ENCODE data around the gene SAXO1. TPM values are rescaled to one million over a fixed set of nuclear protein-coding genes. Genes with fewer than 3 reads are reported as not detected.

The SAXO1 gene
- total and polyA plus RNA-seq, 2 donors from 2014 or later = 0.35 TPM; not detected in 1

DNA sequence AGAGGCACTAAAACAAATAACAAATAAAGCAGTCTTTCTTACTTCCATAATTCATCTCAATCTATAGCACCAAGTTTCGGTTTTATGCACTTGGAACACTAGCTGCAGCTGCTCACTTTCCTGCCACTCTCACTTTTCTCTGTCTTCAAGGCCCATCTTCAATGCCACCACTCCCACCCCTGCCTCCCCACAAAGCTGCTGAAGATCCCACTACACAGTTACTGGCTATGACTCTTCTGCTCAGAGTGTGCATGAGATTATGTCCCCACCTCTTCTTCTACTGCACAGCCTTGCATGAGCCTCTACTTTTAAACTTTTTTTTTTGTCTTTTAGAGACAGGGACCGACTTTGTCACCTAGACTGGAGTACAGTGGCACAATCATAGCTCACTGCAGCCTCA lies 77.4 kb downstream of the SAXO1 start:
- intact Hi-C loops (cut with DNase I) = no loop called here
- H3K4me1 ChIP-seq (ENCODE audit: control insufficient read depth in 2 of 3, insufficient read depth in 2 of 3, low read depth in 1 of 3, low read length in 3 of 3) = no peaks in the 10 kb centered on the region
- FAIRE-seq = no peak
- no peak overlapping the region for H3K4me3 ChIP-seq (ENCODE audit: low read length in 3 of 3)
- no peaks in the 10 kb centered on the region for H3K9me3 ChIP-seq (ENCODE audit: control insufficient read depth in 2 of 3, insufficient read depth in 1 of 3, low read length in 3 of 3)
- no peaks in the 10 kb centered on the region for H3K27me3 ChIP-seq (ENCODE audit: control insufficient read depth, insufficient read depth, low read length)
- TF ChIP-seq, protein P1, sequence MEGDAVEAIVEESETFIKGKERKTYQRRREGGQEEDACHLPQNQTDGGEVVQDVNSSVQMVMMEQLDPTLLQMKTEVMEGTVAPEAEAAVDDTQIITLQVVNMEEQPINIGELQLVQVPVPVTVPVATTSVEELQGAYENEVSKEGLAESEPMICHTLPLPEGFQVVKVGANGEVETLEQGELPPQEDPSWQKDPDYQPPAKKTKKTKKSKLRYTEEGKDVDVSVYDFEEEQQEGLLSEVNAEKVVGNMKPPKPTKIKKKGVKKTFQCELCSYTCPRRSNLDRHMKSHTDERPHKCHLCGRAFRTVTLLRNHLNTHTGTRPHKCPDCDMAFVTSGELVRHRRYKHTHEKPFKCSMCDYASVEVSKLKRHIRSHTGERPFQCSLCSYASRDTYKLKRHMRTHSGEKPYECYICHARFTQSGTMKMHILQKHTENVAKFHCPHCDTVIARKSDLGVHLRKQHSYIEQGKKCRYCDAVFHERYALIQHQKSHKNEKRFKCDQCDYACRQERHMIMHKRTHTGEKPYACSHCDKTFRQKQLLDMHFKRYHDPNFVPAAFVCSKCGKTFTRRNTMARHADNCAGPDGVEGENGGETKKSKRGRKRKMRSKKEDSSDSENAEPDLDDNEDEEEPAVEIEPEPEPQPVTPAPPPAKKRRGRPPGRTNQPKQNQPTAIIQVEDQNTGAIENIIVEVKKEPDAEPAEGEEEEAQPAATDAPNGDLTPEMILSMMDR (IDR thresholded peaks at IDR 0.05; ENCODE audit: borderline replicate concordance, extremely low read depth, insufficient read depth) = no peak
- H3K36me3 ChIP-seq (ENCODE audit: control insufficient read depth in 2 of 3, insufficient read depth in 3 of 3, low read length in 3 of 3) = no peaks in the 10 kb centered on the region
- no peak overlapping the region for H3K27ac ChIP-seq (ENCODE audit: low read depth in 2 of 2, low read length in 2 of 2)
- DNase-seq = no peak
- H3K9ac ChIP-seq (ENCODE audit: low read length in 3 of 3) = no peak overlapping the region

DNA sequence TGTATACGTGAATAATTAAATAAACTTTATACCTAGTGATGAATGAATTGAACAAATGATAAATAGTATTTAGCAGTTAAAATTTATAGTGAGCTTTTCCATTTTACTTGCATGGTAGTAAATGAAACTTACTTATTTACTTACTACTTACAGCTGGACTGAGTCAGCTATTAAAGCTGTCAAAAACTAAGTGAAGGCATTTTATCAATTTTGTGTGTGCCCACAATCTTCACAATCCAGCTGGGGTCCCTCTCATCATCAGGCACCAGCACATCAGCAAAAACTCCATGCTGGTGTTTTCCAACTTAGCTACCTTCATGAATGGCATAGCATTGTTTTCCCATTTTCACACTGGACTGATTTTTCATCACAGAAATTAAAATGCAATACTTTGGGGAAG lies 81.1 kb downstream of the SAXO1 start:
- H3K27ac ChIP-seq (ENCODE audit: low read depth in 2 of 2, low read length in 2 of 2) = no peak overlapping the region
- FAIRE-seq = no peak

DNA sequence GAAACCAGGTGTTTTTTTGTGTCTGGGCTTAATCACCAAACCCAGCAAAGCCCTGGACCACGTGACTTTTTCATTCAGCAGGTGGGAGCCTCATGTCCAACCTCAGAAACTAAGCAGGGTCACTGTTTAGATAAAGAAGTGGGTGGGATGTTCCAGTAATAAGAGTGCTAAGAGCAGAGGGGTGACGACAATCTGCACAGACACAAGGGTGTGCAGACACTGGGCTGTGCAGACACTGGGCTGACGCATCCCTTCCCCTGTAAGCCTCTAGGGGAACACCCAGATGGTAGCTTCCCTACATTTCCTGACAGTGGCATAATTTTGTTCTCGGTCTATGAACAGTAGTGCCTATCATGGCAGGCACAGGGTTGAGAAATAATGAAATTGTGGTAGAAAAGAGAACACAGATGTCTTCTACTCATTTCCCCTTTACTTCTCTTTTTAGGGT lies 85.1 kb downstream of the SAXO1 start:
- no peak overlapping the region for H3K4me3 ChIP-seq (ENCODE audit: low read length in 3 of 3)
- H3K36me3 ChIP-seq (ENCODE audit: control insufficient read depth in 2 of 3, insufficient read depth in 3 of 3, low read length in 3 of 3) = no peaks in the 10 kb centered on the region
- TF ChIP-seq, protein P1 (IDR thresholded peaks at IDR 0.05; ENCODE audit: borderline replicate concordance, extremely low read depth, insufficient read depth) = no peak
- no peak overlapping the region for H3K27ac ChIP-seq (ENCODE audit: low read depth in 2 of 2, low read length in 2 of 2)
- H3K27me3 ChIP-seq (ENCODE audit: control insufficient read depth, insufficient read depth, low read length) = no peaks in the 10 kb centered on the region
- H3K4me1 ChIP-seq (ENCODE audit: control insufficient read depth in 2 of 3, insufficient read depth in 2 of 3, low read depth in 1 of 3, low read length in 3 of 3) = no peaks in the 10 kb centered on the region
- H3K9ac ChIP-seq (ENCODE audit: low read length in 3 of 3) = no peak overlapping the region
- DNase-seq = peak in 1 of 5 donors; percentile 35
- FAIRE-seq = no peak
- intact Hi-C loops (cut with DNase I) = no loop called here
- H3K9me3 ChIP-seq (ENCODE audit: control insufficient read depth in 2 of 3, insufficient read depth in 1 of 3, low read length in 3 of 3) = no peaks in the 10 kb centered on the region

More for the DNA sequence above, 81.1 kb downstream of the SAXO1 start:
- DNase-seq = peak in 1 of 5 donors; percentile 50
- Histone ChIP-seq H3K9me3 (ENCODE audit: control insufficient read depth in 2 of 3, insufficient read depth in 1 of 3, low read length in 3 of 3) (no peaks in the 10 kb centered on the region), H3K4me1 (ENCODE audit: control insufficient read depth in 2 of 3, insufficient read depth in 2 of 3, low read depth in 1 of 3, low read length in 3 of 3) (no peaks in the 10 kb centered on the region), H3K27me3 (ENCODE audit: control insufficient read depth, insufficient read depth, low read length) (no peaks in the 10 kb centered on the region), H3K4me3 (ENCODE audit: low read length in 3 of 3) (no peak overlapping the region), H3K36me3 (ENCODE audit: control insufficient read depth in 2 of 3, insufficient read depth in 3 of 3, low read length in 3 of 3) (no peaks in the 10 kb centered on the region), H3K9ac (ENCODE audit: low read length in 3 of 3) (no peak overlapping the region)
- intact Hi-C loops (cut with DNase I) = no loop called here
- TF ChIP-seq, protein P1 (IDR thresholded peaks at IDR 0.05; ENCODE audit: borderline replicate concordance, extremely low read depth, insufficient read depth) = no peak

DNA sequence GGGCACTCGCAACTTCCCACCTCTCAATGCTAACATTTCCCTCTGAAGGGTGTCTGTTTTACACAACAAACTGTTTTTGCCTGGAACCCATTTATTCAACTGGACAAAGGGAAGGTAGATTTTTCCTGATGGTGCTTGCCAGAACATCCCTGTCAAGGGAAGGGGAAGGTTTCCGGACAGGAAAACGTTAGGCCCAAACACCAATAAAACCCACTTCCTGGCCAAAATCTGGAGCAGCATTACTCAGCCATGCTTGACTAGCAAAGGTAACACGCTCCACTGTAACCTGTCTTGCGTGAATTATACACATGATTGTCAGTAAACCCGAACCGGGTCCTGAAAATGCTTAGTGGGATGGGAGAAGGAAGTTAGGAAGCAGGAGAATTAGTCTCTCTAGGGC lies 90.2 kb downstream of the SAXO1 start:
- no peak overlapping the region for H3K4me3 ChIP-seq (ENCODE audit: low read length in 3 of 3)
- FAIRE-seq (no peak), DNase-seq (peak in 1 of 5 donors; percentile 14)
- no peak overlapping the region for H3K9ac ChIP-seq (ENCODE audit: low read length in 3 of 3)
- H3K27ac ChIP-seq (ENCODE audit: low read depth in 2 of 2, low read length in 2 of 2) = no peak overlapping the region
- no peaks in the 10 kb centered on the region for H3K27me3 ChIP-seq (ENCODE audit: control insufficient read depth, insufficient read depth, low read length)
- H3K4me1 ChIP-seq (ENCODE audit: control insufficient read depth in 2 of 3, insufficient read depth in 2 of 3, low read depth in 1 of 3, low read length in 3 of 3) = no peaks in the 10 kb centered on the region
- intact Hi-C loops (cut with DNase I) = no loop called here
- H3K36me3 ChIP-seq (ENCODE audit: control insufficient read depth in 2 of 3, insufficient read depth in 3 of 3, low read length in 3 of 3) = no peaks in the 10 kb centered on the region
- TF ChIP-seq, protein P1 (IDR thresholded peaks at IDR 0.05; ENCODE audit: borderline replicate concordance, extremely low read depth, insufficient read depth) = no peak
- H3K9me3 ChIP-seq (ENCODE audit: control insufficient read depth in 2 of 3, insufficient read depth in 1 of 3, low read length in 3 of 3) = no peaks in the 10 kb centered on the region
